BE2C (cell line): ENCODE results near the gene TRAF2.
A peak's percentile ranks its signal among the peaks of the same experiment; 100 is the strongest.

Source experiments
- DNase-seq: peaks from one replicate; pipeline ENCODE4 v3.0.0-alpha.2; 2020
- H3K27me3 ChIP-seq: fragments of 250-450 bp; sonication (Bioruptor Pico); 2 replicates; pipeline ENCODE4 v1.5.1; 2020; ENCODE audit warnings: mild to moderate bottlenecking
- H3K36me3 ChIP-seq: fragments of 250-450 bp; sonication (Bioruptor Pico); 2 replicates; pipeline ENCODE4 v1.5.1; 2020; ENCODE audit warnings: mild to moderate bottlenecking
- H3K4me1 ChIP-seq: fragments of 250-450 bp; sonication (Bioruptor Pico); 2 replicates; pipeline ENCODE4 v1.5.1; 2020
- H3K4me3 ChIP-seq: 2 replicates; pipeline ENCODE4 v1.5.1; 2011; ENCODE audit warnings: low read depth, low read length
- H3K9me3 ChIP-seq: fragments of 250-450 bp; sonication (Bioruptor Pico); 2 replicates; pipeline ENCODE4 v1.5.1; 2020
- TF ChIP-seq, protein P1 (sequence below): IDR thresholded peaks from 2 replicates; pipeline ENCODE4 v1.5.1; 2012; ENCODE audit warnings: mild to moderate bottlenecking, low read depth, low read length

The TRAF2 gene

DNA sequence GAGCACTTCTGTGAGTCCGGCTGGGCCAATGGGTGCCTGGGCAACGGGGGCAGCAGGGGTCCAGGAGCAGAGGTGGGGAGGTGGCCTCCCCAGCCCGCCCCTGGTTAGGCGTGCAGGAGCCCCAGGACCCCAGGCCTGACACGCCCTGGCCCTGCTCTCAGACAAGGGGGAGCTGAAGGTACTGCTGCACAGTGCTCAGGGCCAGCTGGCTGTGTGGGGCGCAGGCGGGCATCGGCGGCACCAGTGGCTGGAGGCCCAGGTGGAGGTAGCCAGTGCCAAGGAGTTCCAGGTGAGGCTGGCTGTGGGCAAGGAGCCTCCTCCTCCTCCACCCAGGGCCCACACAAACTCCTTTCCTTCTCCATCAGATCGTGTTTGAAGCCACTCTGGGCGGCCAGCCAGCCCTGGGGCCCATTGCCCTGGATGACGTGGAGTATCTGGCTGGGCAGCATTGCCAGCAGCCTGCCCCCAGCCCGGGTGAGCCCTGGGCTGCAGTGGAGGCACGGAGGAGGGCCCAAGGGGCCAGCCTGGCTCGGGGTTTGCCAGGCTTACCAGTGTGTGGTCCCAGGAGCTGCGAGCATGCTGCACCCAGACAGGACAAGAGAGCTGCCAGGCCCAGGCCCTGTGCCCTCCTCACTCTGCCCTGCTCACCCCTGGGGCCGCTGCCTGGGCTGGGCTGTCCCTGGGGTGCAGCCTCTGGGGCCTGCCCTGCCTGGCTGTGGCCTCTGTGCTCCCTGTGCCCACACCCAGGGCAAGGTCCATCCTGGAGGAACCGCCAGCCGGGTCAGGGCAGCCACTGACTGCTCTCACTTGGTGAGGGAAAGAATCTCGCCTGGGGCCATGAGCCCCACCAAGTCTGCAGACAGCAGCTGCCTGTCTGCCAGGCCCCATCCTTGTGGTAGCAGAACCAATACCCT, 27.2 kb upstream of the TRAF2 start:
- TF ChIP-seq, protein P1, sequence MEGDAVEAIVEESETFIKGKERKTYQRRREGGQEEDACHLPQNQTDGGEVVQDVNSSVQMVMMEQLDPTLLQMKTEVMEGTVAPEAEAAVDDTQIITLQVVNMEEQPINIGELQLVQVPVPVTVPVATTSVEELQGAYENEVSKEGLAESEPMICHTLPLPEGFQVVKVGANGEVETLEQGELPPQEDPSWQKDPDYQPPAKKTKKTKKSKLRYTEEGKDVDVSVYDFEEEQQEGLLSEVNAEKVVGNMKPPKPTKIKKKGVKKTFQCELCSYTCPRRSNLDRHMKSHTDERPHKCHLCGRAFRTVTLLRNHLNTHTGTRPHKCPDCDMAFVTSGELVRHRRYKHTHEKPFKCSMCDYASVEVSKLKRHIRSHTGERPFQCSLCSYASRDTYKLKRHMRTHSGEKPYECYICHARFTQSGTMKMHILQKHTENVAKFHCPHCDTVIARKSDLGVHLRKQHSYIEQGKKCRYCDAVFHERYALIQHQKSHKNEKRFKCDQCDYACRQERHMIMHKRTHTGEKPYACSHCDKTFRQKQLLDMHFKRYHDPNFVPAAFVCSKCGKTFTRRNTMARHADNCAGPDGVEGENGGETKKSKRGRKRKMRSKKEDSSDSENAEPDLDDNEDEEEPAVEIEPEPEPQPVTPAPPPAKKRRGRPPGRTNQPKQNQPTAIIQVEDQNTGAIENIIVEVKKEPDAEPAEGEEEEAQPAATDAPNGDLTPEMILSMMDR = no peak
- H3K4me1 ChIP-seq = peaks cover 24% of the 10 kb centered on the region
- H3K9me3 ChIP-seq = no peaks in the 10 kb centered on the region
- no peak overlapping the region for H3K4me3 ChIP-seq
- peaks cover 50% of the 10 kb centered on the region for H3K36me3 ChIP-seq
- no peaks in the 10 kb centered on the region for H3K27me3 ChIP-seq
- peak; percentile 76 for DNase-seq

DNA sequence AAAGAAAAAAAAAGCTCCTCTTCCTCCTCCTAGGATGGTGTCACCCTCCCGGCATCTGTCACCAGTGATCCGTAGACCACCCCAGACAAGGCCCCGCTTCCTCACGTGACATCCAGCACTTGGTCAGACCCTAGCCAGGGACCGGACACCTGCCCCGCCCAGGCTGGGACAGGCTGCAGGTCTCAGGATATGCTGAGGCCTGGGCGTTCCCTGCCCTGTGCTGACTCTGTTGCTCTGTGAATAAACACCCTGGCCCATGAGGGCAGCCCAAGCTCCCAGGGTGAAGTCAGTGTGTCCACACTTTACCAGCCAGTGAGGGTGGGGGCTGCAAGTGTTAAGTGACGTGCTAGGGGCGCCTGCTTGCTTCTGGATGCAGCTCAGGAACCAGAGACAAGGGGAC, 25.8 kb upstream of the TRAF2 start:
- peak; percentile 9 for DNase-seq
- no peak overlapping the region for H3K4me3 ChIP-seq
- no peaks in the 10 kb centered on the region for H3K9me3 ChIP-seq
- H3K36me3 ChIP-seq = peaks cover 55% of the 10 kb centered on the region
- TF ChIP-seq, protein P1 = no peak
- peaks cover 22% of the 10 kb centered on the region for H3K4me1 ChIP-seq
- H3K27me3 ChIP-seq = no peaks in the 10 kb centered on the region

DNA sequence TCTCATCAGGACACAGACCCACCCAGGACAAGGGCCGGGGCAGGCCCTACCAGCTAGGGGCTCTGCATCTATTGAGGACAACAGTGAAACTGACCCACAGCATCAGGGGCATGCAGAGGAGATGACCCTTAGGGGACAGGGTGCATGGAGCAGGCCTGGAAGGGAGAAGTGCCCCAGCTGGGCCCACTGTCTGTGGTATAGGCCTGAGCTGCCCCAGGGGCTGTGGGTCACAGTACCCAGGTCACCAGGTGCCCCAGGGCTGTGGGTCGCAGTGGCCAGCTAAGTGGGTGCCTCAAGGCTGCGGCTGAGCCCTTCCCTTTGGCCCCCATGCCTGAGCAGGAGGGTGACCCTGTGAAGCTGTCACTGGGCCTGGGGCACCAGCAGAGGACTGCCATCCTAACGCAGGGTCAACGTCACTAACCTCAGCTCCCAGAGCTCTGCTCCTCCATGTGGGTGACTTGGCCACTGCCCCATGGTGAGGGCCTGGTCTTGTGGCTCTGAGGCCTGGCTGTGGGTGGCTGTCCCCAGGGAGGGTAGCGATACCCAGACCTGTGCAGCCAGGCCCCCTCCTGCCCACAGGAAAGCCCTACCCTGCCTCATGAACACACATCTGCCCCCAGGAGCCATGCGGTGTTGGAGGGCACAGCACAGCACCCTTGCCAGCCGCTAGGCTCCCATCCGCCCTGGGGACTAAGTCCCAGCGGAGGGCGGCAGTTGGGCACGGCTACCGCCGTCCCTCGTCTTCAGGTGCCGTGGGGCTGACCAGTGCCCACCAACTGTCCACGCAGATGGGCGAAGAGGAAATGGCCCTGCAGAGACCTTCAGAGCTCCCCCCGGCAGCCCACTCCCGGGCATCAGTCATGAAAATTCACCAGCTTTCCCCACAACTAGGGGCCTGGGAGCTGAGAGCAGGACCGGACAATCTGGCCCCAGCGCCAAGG, 25.1 kb upstream of the TRAF2 start:
- peaks cover 55% of the 10 kb centered on the region for H3K36me3 ChIP-seq
- H3K9me3 ChIP-seq = no peaks in the 10 kb centered on the region
- H3K4me1 ChIP-seq = peaks cover 15% of the 10 kb centered on the region
- DNase-seq = peak; percentile 11
- TF ChIP-seq, protein P1 = no peak
- H3K27me3 ChIP-seq = no peaks in the 10 kb centered on the region
- H3K4me3 ChIP-seq = no peak overlapping the region

DNA sequence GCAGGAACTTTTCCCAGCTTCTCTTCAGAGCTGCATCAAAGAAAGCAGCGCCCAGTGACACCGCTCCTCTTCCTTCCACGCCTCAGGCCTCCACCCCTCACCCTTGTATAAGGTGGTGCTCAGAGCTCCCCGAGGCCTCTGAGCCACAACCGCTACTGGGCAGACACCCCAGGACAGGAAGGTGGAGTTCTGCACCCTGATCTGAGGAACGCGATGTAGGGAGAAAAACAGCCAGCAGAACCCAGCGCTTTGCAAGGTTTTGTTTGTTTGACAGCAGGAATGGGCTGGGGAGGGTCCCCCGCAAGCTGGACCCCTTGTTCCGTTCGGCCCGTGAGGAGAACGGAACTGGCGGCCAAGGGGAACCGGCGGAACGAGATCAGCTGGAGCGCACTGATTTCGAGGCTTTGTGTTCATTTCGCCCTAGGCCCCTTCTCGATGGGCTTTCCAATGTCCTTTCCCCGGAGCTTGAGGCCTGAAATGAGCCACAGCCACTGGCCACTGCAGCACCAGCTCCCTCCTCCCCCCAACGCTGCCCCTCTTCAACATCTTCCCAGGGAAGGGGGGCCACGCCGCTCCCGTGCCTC, 24.4 kb upstream of the TRAF2 start:
- H3K27me3 ChIP-seq = no peaks in the 10 kb centered on the region
- H3K4me1 ChIP-seq = peaks cover 14% of the 10 kb centered on the region
- TF ChIP-seq, protein P1 = no peak
- H3K9me3 ChIP-seq = peaks cover 3% of the 10 kb centered on the region; the same call in 1 of the 2 replicates
- H3K36me3 ChIP-seq = peaks cover 55% of the 10 kb centered on the region
- DNase-seq = no peak
- H3K4me3 ChIP-seq = no peak overlapping the region

DNA sequence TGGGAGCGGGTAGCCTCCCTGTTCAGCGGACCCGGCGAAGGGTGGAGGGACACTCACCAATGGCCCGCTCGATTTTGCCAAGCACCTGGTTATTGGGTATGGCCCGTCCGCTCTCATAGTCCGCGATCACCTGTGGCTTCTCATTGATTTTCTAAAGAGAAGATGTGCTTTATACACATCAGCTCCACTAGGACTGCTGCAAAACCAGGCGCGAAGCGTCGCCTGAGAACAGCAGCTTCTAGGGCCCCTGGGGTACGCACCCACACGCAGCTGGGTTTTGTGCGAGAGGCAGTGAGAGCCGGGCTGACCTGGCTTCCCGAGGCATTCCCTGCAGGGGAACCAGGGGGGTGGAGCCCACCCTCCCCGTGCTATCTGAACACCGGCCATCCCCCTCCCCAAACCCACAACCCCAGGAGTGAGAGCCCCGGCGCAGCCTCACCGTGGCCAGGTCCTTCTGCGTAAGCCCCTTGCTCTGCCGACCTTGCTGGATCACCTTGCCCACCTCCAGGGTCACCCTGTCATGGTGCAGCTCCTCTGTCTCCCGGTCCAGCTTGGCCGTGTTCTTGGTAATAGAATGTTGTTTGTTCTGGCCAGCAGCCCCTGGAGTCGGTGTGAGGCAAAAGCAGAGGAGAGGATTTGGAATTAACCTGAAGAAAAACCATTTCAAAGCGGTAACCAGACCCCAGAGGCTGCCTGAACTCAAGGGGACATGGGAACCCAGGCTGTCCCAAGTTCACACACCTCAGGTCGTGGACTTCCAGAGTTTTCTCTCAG, 23.3 kb upstream of the TRAF2 start:
- DNase-seq = no peak
- H3K9me3 ChIP-seq = peaks cover 3% of the 10 kb centered on the region; the same call in 1 of the 2 replicates
- no peaks in the 10 kb centered on the region for H3K27me3 ChIP-seq
- H3K4me3 ChIP-seq = no peak overlapping the region
- H3K36me3 ChIP-seq = peaks cover 46% of the 10 kb centered on the region
- H3K4me1 ChIP-seq = peaks cover 14% of the 10 kb centered on the region
- TF ChIP-seq, protein P1 = no peak
